ENCODE results near the gene SLC35A5.
A peak's percentile ranks its signal among the peaks of the same experiment; 100 is the strongest.

The SLC35A5 gene

GRCh38 chr3:112627919-112628466 is 66.1 kb downstream of the SLC35A5 start:
- DNase-seq = peak; percentile 76

- DNase-seq = no peak
These were observed 67.6 kb downstream of the SLC35A5 start for GRCh38 chr3:112629425-112629824.

- DNase-seq = no peak
These were observed 69.4 kb downstream of the SLC35A5 start for GRCh38 chr3:112631257-112631656.

GRCh38 chr3:112632596-112632995 is 70.8 kb downstream of the SLC35A5 start:
- DNase-seq = no peak

GRCh38 chr3:112633191-112633590 is 71.3 kb downstream of the SLC35A5 start:
- no peak for DNase-seq

- DNase-seq = peak; percentile 30
These were observed 71.9 kb downstream of the SLC35A5 start for GRCh38 chr3:112633757-112634156.

- DNase-seq = peak; percentile 16
These were observed 73.1 kb downstream of the SLC35A5 start for GRCh38 chr3:112634786-112635541.

Data from NCI-H2029 treated with DMSO at 0.1 percent for 48 hours (cell line).